Measurements from ENCODE around the gene HPCAL1. TPM values are rescaled to one million over a fixed set of nuclear protein-coding genes. Genes with fewer than 3 reads are reported as not detected.
A peak's percentile ranks its signal among the peaks of the same experiment; 100 is the strongest.

The HPCAL1 gene
- total RNA-seq, 1 donor from 2014 or later = 12.3 TPM

DNA sequence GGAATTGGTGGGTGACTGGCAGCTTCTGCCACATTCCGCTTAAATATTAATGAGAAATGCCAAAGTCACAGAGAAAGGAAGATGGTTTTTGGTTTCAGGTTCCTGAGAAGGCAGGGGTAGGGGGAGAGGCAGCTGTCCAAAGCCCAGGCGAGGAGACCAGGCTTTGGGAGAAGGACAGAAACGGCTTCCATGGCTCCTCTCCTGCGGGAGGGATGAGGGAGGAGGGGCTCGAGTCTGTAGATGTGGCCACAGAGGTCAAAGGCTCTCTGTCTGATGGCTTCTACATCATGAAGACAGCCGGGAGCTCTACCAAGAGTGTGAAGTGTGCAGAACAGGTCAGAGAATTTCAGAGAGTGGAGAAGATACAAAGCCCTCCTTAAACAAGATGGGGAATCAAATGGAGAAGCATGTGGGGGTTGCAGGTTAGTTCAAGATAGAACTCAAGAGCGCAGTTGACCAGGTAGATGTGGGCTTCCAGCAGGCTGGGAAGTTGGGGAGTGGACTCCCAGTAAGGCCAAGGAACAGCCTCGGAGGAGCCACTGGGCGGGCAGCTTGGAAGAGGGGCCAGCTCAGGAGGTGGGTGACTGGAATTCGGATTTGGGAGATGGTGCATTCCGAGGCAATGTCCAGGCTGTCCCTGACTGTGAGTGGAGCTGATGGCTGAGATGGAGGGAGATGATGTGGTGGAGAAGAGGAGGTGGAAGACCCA, 23.8 kb upstream of the HPCAL1 start:
- H3K9me3 Mint-ChIP-seq (ENCODE audit: unreplicated experiment) = peaks cover 2% of the 10 kb centered on the region
- H3K27me3 Mint-ChIP-seq (ENCODE audit: low read depth, unreplicated experiment) = peaks cover 20% of the 10 kb centered on the region
- H3K4me3 Mint-ChIP-seq (ENCODE audit: unreplicated experiment) = no peak overlapping the region
- H4K20me1 ChIP-seq (ENCODE audit: insufficient read depth, low read length) = no peaks in the 10 kb centered on the region
- no peaks in the 10 kb centered on the region for H3K9me3 ChIP-seq (ENCODE audit: insufficient read depth, low read depth, low read length)
- peaks cover 28% of the 10 kb centered on the region for H3K4me1 ChIP-seq (ENCODE audit: insufficient read depth, low read length)
- H3K9ac ChIP-seq (ENCODE audit: low read length) = no peak overlapping the region
- TF ChIP-seq EZH2 (IDR thresholded peaks at IDR 0.05; ENCODE audit: insufficient read depth, low read length) = no peak
- TF ChIP-seq, protein P1, sequence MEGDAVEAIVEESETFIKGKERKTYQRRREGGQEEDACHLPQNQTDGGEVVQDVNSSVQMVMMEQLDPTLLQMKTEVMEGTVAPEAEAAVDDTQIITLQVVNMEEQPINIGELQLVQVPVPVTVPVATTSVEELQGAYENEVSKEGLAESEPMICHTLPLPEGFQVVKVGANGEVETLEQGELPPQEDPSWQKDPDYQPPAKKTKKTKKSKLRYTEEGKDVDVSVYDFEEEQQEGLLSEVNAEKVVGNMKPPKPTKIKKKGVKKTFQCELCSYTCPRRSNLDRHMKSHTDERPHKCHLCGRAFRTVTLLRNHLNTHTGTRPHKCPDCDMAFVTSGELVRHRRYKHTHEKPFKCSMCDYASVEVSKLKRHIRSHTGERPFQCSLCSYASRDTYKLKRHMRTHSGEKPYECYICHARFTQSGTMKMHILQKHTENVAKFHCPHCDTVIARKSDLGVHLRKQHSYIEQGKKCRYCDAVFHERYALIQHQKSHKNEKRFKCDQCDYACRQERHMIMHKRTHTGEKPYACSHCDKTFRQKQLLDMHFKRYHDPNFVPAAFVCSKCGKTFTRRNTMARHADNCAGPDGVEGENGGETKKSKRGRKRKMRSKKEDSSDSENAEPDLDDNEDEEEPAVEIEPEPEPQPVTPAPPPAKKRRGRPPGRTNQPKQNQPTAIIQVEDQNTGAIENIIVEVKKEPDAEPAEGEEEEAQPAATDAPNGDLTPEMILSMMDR (IDR thresholded peaks at IDR 0.05; ENCODE audit: insufficient read depth, low read depth, low read length) = no peak
- peak overlapping the region; percentile 43 for H3K4me2 ChIP-seq (ENCODE audit: low read length)
- H3K4me1 Mint-ChIP-seq (ENCODE audit: low read depth, unreplicated experiment) = peaks cover 21% of the 10 kb centered on the region
- DNase-seq (ENCODE audit: low read depth) (no peak), FAIRE-seq (no peak)
- H3K27ac Mint-ChIP-seq (ENCODE audit: unreplicated experiment) = peak overlapping the region; percentile 77
- H3K79me2 ChIP-seq (ENCODE audit: insufficient read depth, low read length) = no peaks in the 10 kb centered on the region
- no peak overlapping the region for H3K27ac ChIP-seq (ENCODE audit: low read depth, low read length)
- H3K27me3 ChIP-seq (ENCODE audit: insufficient read depth, low read length) = no peaks in the 10 kb centered on the region
- H3K36me3 ChIP-seq (ENCODE audit: insufficient read depth, low read length) = no peaks in the 10 kb centered on the region
- H2AFZ ChIP-seq (ENCODE audit: low read depth, low read length) = peak overlapping the region; percentile 62
- H3K4me3 ChIP-seq (ENCODE audit: insufficient read depth, low read depth, low read length) = no peak overlapping the region
- no peaks in the 10 kb centered on the region for H3K36me3 Mint-ChIP-seq (ENCODE audit: low read depth, unreplicated experiment)

DNA sequence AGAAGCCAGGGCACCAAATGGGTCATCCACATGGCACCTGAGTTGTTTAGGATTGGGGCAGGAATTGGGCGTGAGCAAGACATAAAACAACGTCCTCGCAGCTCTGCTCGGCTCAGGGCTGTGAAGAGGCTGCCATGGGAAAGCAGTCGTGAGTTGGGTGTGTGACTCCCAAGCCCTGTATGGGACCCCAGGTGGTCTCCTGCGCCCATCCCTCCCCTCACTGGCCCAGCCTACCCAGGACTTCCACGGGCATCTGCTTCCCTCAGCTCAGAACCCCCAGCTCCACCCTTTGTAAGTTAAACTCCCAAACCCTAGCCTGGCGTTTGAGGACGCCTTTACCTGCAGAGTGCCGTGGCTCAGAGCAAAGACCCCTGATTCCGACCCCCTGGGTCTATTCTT, 23.2 kb upstream of the HPCAL1 start:
- H3K4me1 Mint-ChIP-seq (ENCODE audit: low read depth, unreplicated experiment) = peaks cover 21% of the 10 kb centered on the region
- no peaks in the 10 kb centered on the region for H3K36me3 ChIP-seq (ENCODE audit: insufficient read depth, low read length)
- no peaks in the 10 kb centered on the region for H3K27me3 ChIP-seq (ENCODE audit: insufficient read depth, low read length)
- H2AFZ ChIP-seq (ENCODE audit: low read depth, low read length) = no peak overlapping the region
- DNase-seq (ENCODE audit: low read depth) (no peak), FAIRE-seq (no peak)
- H3K27ac ChIP-seq (ENCODE audit: low read depth, low read length) = no peak overlapping the region
- peaks cover 2% of the 10 kb centered on the region for H3K9me3 Mint-ChIP-seq (ENCODE audit: unreplicated experiment)
- H3K4me1 ChIP-seq (ENCODE audit: insufficient read depth, low read length) = peaks cover 33% of the 10 kb centered on the region
- H3K9me3 ChIP-seq (ENCODE audit: insufficient read depth, low read depth, low read length) = no peaks in the 10 kb centered on the region
- no peaks in the 10 kb centered on the region for H3K79me2 ChIP-seq (ENCODE audit: insufficient read depth, low read length)
- no peaks in the 10 kb centered on the region for H3K36me3 Mint-ChIP-seq (ENCODE audit: low read depth, unreplicated experiment)
- TF ChIP-seq EZH2 (IDR thresholded peaks at IDR 0.05; ENCODE audit: insufficient read depth, low read length) = no peak
- TF ChIP-seq, protein P1 (IDR thresholded peaks at IDR 0.05; ENCODE audit: insufficient read depth, low read depth, low read length) = no peak
- H3K9ac ChIP-seq (ENCODE audit: low read length) = no peak overlapping the region
- no peaks in the 10 kb centered on the region for H4K20me1 ChIP-seq (ENCODE audit: insufficient read depth, low read length)
- no peak overlapping the region for H3K4me3 Mint-ChIP-seq (ENCODE audit: unreplicated experiment)
- no peak overlapping the region for H3K4me2 ChIP-seq (ENCODE audit: low read length)
- no peak overlapping the region for H3K27ac Mint-ChIP-seq (ENCODE audit: unreplicated experiment)
- peaks cover 20% of the 10 kb centered on the region for H3K27me3 Mint-ChIP-seq (ENCODE audit: low read depth, unreplicated experiment)
- no peak overlapping the region for H3K4me3 ChIP-seq (ENCODE audit: insufficient read depth, low read depth, low read length)

DNA sequence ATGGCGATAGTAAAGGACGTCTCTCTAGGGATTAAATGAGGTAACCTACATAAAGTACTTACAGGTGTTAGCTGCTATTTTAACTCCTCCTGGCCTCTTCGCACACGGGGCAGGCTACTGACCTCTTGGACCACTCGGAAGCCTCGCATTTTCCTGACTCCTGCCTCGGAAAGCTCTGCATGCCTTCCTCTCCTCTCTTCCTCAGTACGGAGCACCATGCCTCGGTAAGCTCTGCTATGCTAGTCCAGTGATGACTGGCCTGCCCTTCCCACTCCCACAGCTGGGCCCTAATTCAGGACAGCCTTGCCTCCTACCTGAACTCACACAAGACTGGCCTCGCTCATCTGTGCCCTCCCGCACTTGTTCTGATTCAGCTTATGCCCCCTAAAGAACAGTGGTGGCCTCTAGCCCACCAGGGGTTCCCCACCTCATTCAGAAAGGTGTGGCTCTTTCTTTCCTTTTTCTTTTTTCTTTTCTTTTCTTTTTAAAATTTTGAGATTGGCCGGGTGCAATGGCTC, 22.7 kb upstream of the HPCAL1 start:
- H3K4me2 ChIP-seq (ENCODE audit: low read length) = no peak overlapping the region
- Mint-ChIP-seq H3K4me1 (ENCODE audit: low read depth, unreplicated experiment) (peaks cover 23% of the 10 kb centered on the region), H3K36me3 (ENCODE audit: low read depth, unreplicated experiment) (no peaks in the 10 kb centered on the region), H3K27ac (ENCODE audit: unreplicated experiment) (no peak overlapping the region), H3K4me3 (ENCODE audit: unreplicated experiment) (no peak overlapping the region), H3K9me3 (ENCODE audit: unreplicated experiment) (peaks cover 2% of the 10 kb centered on the region), H3K27me3 (ENCODE audit: low read depth, unreplicated experiment) (peaks cover 20% of the 10 kb centered on the region)
- no peak for FAIRE-seq
- H3K4me1 ChIP-seq (ENCODE audit: insufficient read depth, low read length) = peaks cover 38% of the 10 kb centered on the region
- no peaks in the 10 kb centered on the region for H3K9me3 ChIP-seq (ENCODE audit: insufficient read depth, low read depth, low read length)
- H2AFZ ChIP-seq (ENCODE audit: low read depth, low read length) = no peak overlapping the region
- H3K27me3 ChIP-seq (ENCODE audit: insufficient read depth, low read length) = no peaks in the 10 kb centered on the region
- H3K79me2 ChIP-seq (ENCODE audit: insufficient read depth, low read length) = no peaks in the 10 kb centered on the region
- H3K9ac ChIP-seq (ENCODE audit: low read length) = no peak overlapping the region
- H3K36me3 ChIP-seq (ENCODE audit: insufficient read depth, low read length) = no peaks in the 10 kb centered on the region
- no peak for DNase-seq (ENCODE audit: low read depth)
- H4K20me1 ChIP-seq (ENCODE audit: insufficient read depth, low read length) = no peaks in the 10 kb centered on the region
- H3K4me3 ChIP-seq (ENCODE audit: insufficient read depth, low read depth, low read length) = no peak overlapping the region
- H3K27ac ChIP-seq (ENCODE audit: low read depth, low read length) = no peak overlapping the region
- TF ChIP-seq, protein P1 (IDR thresholded peaks at IDR 0.05; ENCODE audit: insufficient read depth, low read depth, low read length) = no peak
- no peak for TF ChIP-seq EZH2 (IDR thresholded peaks at IDR 0.05; ENCODE audit: insufficient read depth, low read length)
